GM19351 (cell line): ENCODE results near the gene ZNF57.
"Not testable (repeated sequence)": the region's sequence is repeated elsewhere in the genome, so short reads cannot be mapped to it uniquely, and the experiment has no call there.

ENCODE experiments used
- ATAC-seq: cut with Tn5 transposase; IDR thresholded peaks from one replicate; pipeline ENCODE4 v1.9.1; 2021; ENCODE audit warnings: mild to moderate bottlenecking, moderate library complexity; ENCODE audit not compliant: unreplicated experiment

Gene ZNF57

GRCh38 chr19:2890531-2890930 is 10.2 kb upstream of the ZNF57 start:
- ATAC-seq, result not testable (repeated sequence)

GRCh38 chr19:2896694-2897093 is 4.0 kb upstream of the ZNF57 start:
- no peak for ATAC-seq

- no peak for ATAC-seq
Measured at GRCh38 chr19:2902590-2903218, 2.0 kb downstream of the ZNF57 start.

- not testable (repeated sequence) for ATAC-seq
Measured at GRCh38 chr19:2903326-2903725, 2.6 kb downstream of the ZNF57 start.

- ATAC-seq, result no peak
Measured at GRCh38 chr19:2905918-2906519, 5.3 kb downstream of the ZNF57 start.

- no peak for ATAC-seq
Measured at GRCh38 chr19:2906631-2907195, 6.0 kb downstream of the ZNF57 start.

GRCh38 chr19:2912306-2912705 is 11.6 kb downstream of the ZNF57 start:
- no peak for ATAC-seq

GRCh38 chr19:2917275-2918184 is 16.8 kb downstream of the ZNF57 start:
- no peak for ATAC-seq

GRCh38 chr19:2922987-2923386 is 22.3 kb downstream of the ZNF57 start:
- no peak for ATAC-seq

- ATAC-seq, result no peak
Measured at GRCh38 chr19:2923510-2923909, 22.8 kb downstream of the ZNF57 start.

- no peak for ATAC-seq
Measured at GRCh38 chr19:2926341-2927031, 25.8 kb downstream of the ZNF57 start.

GRCh38 chr19:2927032-2927430 is 26.3 kb downstream of the ZNF57 start:
- no peak for ATAC-seq

GRCh38 chr19:2933490-2933910 is 32.8 kb downstream of the ZNF57 start:
- ATAC-seq, result no peak

- ATAC-seq, result not testable (repeated sequence)
Measured at GRCh38 chr19:2935863-2936262, 35.1 kb downstream of the ZNF57 start.

- ATAC-seq, result no peak
Measured at GRCh38 chr19:2942928-2943640, 42.4 kb downstream of the ZNF57 start.

GRCh38 chr19:2944403-2944774 is 43.7 kb downstream of the ZNF57 start:
- ATAC-seq, result no peak

- peak; percentile 96 for ATAC-seq
Measured at GRCh38 chr19:2944775-2945574, 44.2 kb downstream of the ZNF57 start, which contains the start of gene ZNF77. Gene ZNF77 (minus strand): TSS chr19:2944971. CDS start chr19:2944840, 131 bp downstream.

GRCh38 chr19:2945575-2946184 is 45.0 kb downstream of the ZNF57 start:
- ATAC-seq, result no peak

- ATAC-seq, result peak; percentile 17
Measured at GRCh38 chr19:2949939-2950285, 49.2 kb downstream of the ZNF57 start.
